CD4-positive, alpha-beta T cell (primary cell): ENCODE data around the gene MYLK4. TPM values are rescaled to one million over a fixed set of nuclear protein-coding genes. Genes with fewer than 3 reads are reported as not detected.

ENCODE experiments used
- ATAC-seq: fragments of 200-7000 bp; cut with Tn5 transposase; one replicate; pipeline ENCODE4 v1.10.0; 2022; ENCODE audit warnings: mild to moderate bottlenecking; ENCODE audit not compliant: poor library complexity
- CTCF ChIA-PET: fragments of 350-600 bp; sonication (Branson Sonifier 250); formaldehyde crosslinking; loops from one replicate; lab custom pipeline; 2021; ENCODE audit warnings: antibody characterized with exemption, inconsistent platforms; lab: Charles Lee
- POLR2A ChIA-PET: fragments of 350-600 bp; sonication (Branson Sonifier 250); formaldehyde crosslinking; loops from one replicate; lab custom pipeline; 2021; ENCODE audit warnings: antibody characterized with exemption, inconsistent platforms; lab: Charles Lee
- DNase-seq, 14 experiments: peaks; one replicate each; pipeline ENCODE4 v3.0.0-alpha.2; 2013 to 2020; ENCODE audit warnings: mixed read lengths in 2 of 14
- H3K27ac ChIP-seq, 2 donors: one replicate each; pipeline versions ENCODE4 v1.5.1 to v1.7.0; 2013; ENCODE audit warnings: low read length in 2 of 2, low read depth in 1 of 2, mild to moderate bottlenecking in 1 of 2
- H3K27me3 ChIP-seq, 2 experiments: 1 replicate in 1 of 2; 2 replicates in 1 of 2; pipeline versions ENCODE4 v1.6.1 to v1.7.0; 2013; ENCODE audit warnings: low read length in 2 of 2, control low read depth in 1 of 2, mild to moderate bottlenecking in 1 of 2, moderate library complexity in 1 of 2; ENCODE audit not compliant: insufficient read depth in 2 of 2, control insufficient read depth in 1 of 2
- H3K36me3 ChIP-seq: one replicate; pipeline ENCODE4 v1.6.1; 2013; ENCODE audit warnings: low read length, control low read depth; ENCODE audit not compliant: insufficient read depth
- H3K4me1 ChIP-seq: one replicate; pipeline ENCODE4 v1.6.1; 2013; ENCODE audit warnings: low read length, control low read depth; ENCODE audit not compliant: insufficient read depth
- H3K4me3 ChIP-seq: one replicate; pipeline ENCODE4 v1.5.1; 2013; ENCODE audit warnings: mild to moderate bottlenecking, low read length, moderate library complexity
- H3K9me3 ChIP-seq, 2 experiments: 1 replicate in 1 of 2; 2 replicates in 1 of 2; pipeline versions ENCODE4 v1.6.1 to v1.7.0; 2013; ENCODE audit warnings: low read length in 2 of 2, mild to moderate bottlenecking in 2 of 2, control low read depth in 1 of 2, moderate library complexity in 1 of 2; ENCODE audit not compliant: control insufficient read depth in 1 of 2, insufficient read depth in 1 of 2
- H3K27ac Mint-ChIP-seq: one replicate; pipeline ENCODE4 v1.8.0; 2020; ENCODE audit warnings: mixed read lengths
- H3K27me3 Mint-ChIP-seq: one replicate; pipeline ENCODE4 v1.8.0; 2021; ENCODE audit warnings: mixed read lengths
- H3K36me3 Mint-ChIP-seq: one replicate; pipeline ENCODE4 v1.8.0; 2021; ENCODE audit warnings: low read depth, mixed read lengths
- H3K4me1 Mint-ChIP-seq: one replicate; pipeline ENCODE4 v1.8.0; 2021; ENCODE audit warnings: low read depth, mixed read lengths
- H3K4me3 Mint-ChIP-seq: one replicate; pipeline ENCODE4 v1.8.0; 2020; ENCODE audit warnings: mild to moderate bottlenecking, mixed read lengths
- H3K9me3 Mint-ChIP-seq: one replicate; pipeline ENCODE4 v1.8.0; 2020; ENCODE audit warnings: mixed read lengths
- CTCF ChIP-seq: fragments of 200-600 bp; IDR thresholded peaks from one replicate; pipeline ENCODE4 v1.8.0; 2022; ENCODE audit warnings: antibody characterized with exemption, mild to moderate bottlenecking
- intact Hi-C, 2 experiments: fragments of 100-400 bp; cut with DNase I in 1 of 2; cut with micrococcal nuclease in 1 of 2; formaldehyde crosslinking; loops; one replicate each; pipeline versions ENCODE4 v1.15.1 to v1.9.0; 2023 to 2025; cut with DNase I, micrococcal nuclease
- total RNA-seq, 174 experiments: library from RNA in 2 of 174; stranded (reverse) in 2 of 174; gene quantifications; one replicate each; pipeline ENCODE4 v1.2.3 and lab custom pipeline; 2021 to 2026

MYLK4 gene
- total RNA-seq, 2 experiments from 2014 or later, result 1.6 to 2.0 TPM

GRCh38 chr6:2663123-2663522 lies 87.6 kb downstream of the MYLK4 start:
- Histone ChIP-seq H3K36me3 (no peaks in the 10 kb centered on the region), H3K27ac (no peak overlapping the region), H3K27me3 (no peaks in the 10 kb centered on the region), H3K4me1 (no peaks in the 10 kb centered on the region), H3K9me3 (peaks cover 0 to 6% of the 10 kb centered on the region in 2 experiments), H3K4me3 (no peak overlapping the region)
- intact Hi-C loops, result no loop called here
- ATAC-seq, result no peak
- H3K27me3 Mint-ChIP-seq, result no peaks in the 10 kb centered on the region
- peak in 2 of 14 experiments; percentile 47 to 57 for DNase-seq
- POLR2A ChIA-PET, result no interaction called here
- H3K27ac Mint-ChIP-seq, result no peak overlapping the region
- no peaks in the 10 kb centered on the region for H3K36me3 Mint-ChIP-seq
- no peaks in the 10 kb centered on the region for H3K4me1 Mint-ChIP-seq
- H3K9me3 Mint-ChIP-seq, result no peaks in the 10 kb centered on the region
- TF ChIP-seq CTCF, result no peak
- CTCF ChIA-PET, result no interaction called here
- no peak overlapping the region for H3K4me3 Mint-ChIP-seq

- no peak overlapping the region for H3K27ac ChIP-seq
- no peak for ATAC-seq
- Mint-ChIP-seq H3K27ac (no peak overlapping the region), H3K9me3 (no peaks in the 10 kb centered on the region), H3K27me3 (no peaks in the 10 kb centered on the region), H3K4me1 (no peaks in the 10 kb centered on the region), H3K4me3 (no peak overlapping the region), H3K36me3 (no peaks in the 10 kb centered on the region)
- no peaks in the 10 kb centered on the region for H3K4me1 ChIP-seq
- H3K27me3 ChIP-seq, result no peaks in the 10 kb centered on the region
- no peaks in the 10 kb centered on the region for H3K36me3 ChIP-seq
- H3K4me3 ChIP-seq, result no peak overlapping the region
- intact Hi-C loops, result no loop called here
- ChIA-PET CTCF (no interaction called here), POLR2A (no interaction called here)
- no peak for DNase-seq
- no peak for TF ChIP-seq CTCF
- H3K9me3 ChIP-seq, result peaks cover 0 to 6% of the 10 kb centered on the region in 2 experiments
Measured at GRCh38 chr6:2661651-2662050, 89.1 kb downstream of the MYLK4 start.

- peaks cover 0 to 6% of the 10 kb centered on the region in 2 experiments for H3K9me3 ChIP-seq
- Mint-ChIP-seq H3K4me1 (no peaks in the 10 kb centered on the region), H3K4me3 (no peak overlapping the region), H3K27me3 (no peaks in the 10 kb centered on the region), H3K27ac (no peak overlapping the region), H3K9me3 (no peaks in the 10 kb centered on the region), H3K36me3 (no peaks in the 10 kb centered on the region)
- DNase-seq, result no peak
- intact Hi-C loops, result no loop called here
- H3K36me3 ChIP-seq, result no peaks in the 10 kb centered on the region
- POLR2A ChIA-PET, result no interaction called here
- no peak overlapping the region for H3K4me3 ChIP-seq
- ATAC-seq, result no peak
- no peaks in the 10 kb centered on the region for H3K27me3 ChIP-seq
- no peak for TF ChIP-seq CTCF
- H3K27ac ChIP-seq, result no peak overlapping the region
- CTCF ChIA-PET, result no interaction called here
- H3K4me1 ChIP-seq, result no peaks in the 10 kb centered on the region
Measured at GRCh38 chr6:2659882-2660281, 90.8 kb downstream of the MYLK4 start.
